ENCODE data around the gene MED20.

MED20 gene

DNA sequence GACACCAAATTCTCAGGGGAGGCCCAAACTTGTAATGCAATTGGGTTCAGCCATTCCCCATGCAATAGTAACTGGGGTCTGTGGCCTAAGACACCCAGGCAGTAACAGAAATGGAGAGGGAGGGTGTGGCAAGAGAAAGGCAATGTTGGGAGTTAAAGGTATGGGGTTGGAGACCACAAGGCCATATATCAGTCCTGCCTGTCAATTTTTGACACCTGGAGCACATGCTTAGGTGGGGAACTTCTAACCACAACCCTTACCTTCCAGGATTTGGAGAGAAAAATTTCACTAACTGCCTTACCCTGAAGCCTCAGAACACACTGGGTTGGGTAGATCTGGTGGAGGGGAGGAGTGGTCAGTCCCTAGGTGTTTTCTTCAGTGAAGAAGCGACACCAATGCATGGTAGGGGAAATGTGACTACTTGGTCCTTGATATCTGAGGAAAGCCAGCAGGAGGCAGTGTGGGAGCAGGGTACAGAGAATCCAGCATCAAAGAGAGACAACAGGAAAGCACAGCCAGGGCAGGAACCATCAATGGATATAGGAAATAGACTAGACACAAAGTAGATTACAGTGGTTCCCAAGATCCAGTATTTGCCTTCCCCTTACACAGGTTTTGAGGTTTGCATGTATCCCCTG lies 18.9 kb downstream of the MED20 start:
- TF ChIP-seq GATA2 (IDR thresholded peaks at IDR 0.05; ENCODE audit: low read depth, low read length) = no peak
- TF ChIP-seq GATA3 (IDR thresholded peaks at IDR 0.05; ENCODE audit: low read depth, low read length) = no peak

DNA sequence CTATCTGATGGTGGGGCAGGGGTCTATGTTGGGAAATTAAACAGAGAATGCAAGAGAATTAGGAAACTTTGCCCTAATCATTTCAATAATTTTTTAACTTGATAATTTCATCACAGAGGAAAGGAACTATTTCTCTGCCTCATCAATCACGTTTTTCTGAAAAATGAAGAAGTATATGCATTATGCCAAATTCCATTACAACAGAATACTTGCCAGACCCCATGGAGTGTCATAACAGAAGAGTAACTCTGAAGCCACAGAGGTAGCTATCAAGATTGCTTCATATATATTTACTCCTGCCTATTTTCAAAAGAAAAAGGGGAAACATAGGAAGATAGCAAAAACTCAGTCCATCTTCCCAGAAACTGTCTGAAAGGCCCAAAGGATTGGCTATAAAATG lies 20.1 kb downstream of the MED20 start:
- TF ChIP-seq GATA3 (IDR thresholded peaks at IDR 0.05; ENCODE audit: low read depth, low read length) = no peak
- TF ChIP-seq GATA2 (IDR thresholded peaks at IDR 0.05; ENCODE audit: low read depth, low read length) = no peak

DNA sequence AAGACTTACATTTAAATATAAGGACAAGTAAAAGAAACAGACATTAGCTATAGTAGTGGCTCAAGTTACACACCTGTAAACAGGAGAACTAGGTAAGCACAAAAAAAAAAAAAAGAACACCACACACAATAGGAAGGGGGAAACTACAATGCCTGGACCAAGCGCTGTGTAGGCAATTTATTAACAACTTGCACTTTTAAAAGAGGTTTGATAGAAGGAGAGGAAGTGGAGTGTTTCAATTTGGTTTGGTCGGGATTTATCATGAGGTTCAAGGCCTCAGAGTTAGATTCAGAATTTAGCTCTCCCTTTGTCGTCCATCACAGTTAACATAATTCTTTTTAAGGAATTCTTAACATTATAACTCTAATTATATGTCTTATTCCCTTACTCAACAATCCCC lies 24.7 kb downstream of the MED20 start:
- no peak for TF ChIP-seq GATA3 (IDR thresholded peaks at IDR 0.05; ENCODE audit: low read depth, low read length)

- TF ChIP-seq GATA2 (IDR thresholded peaks at IDR 0.05; ENCODE audit: low read depth, low read length) (no peak), GATA3 (IDR thresholded peaks at IDR 0.05; ENCODE audit: low read depth, low read length) (no peak)
These were observed 25.4 kb downstream of the MED20 start, which contains the start of gene USP49 for GRCh38 chr6:41895300-41896233. TSS of gene USP49 (minus strand) at chr6:41895375. CDS start at chr6:41806983, 88,392 bp downstream.

GRCh38 chr6:41894366-41895299 lies 26.3 kb downstream of the MED20 start:
- no peak for TF ChIP-seq GATA3 (IDR thresholded peaks at IDR 0.05; ENCODE audit: low read depth, low read length)
- no peak for TF ChIP-seq GATA2 (IDR thresholded peaks at IDR 0.05; ENCODE audit: low read depth, low read length)

GRCh38 chr6:41892921-41893564 lies 27.9 kb downstream of the MED20 start:
- TF ChIP-seq GATA2 (IDR thresholded peaks at IDR 0.05; ENCODE audit: low read depth, low read length) = no peak
- TF ChIP-seq GATA3 (IDR thresholded peaks at IDR 0.05; ENCODE audit: low read depth, low read length) = no peak

DNA sequence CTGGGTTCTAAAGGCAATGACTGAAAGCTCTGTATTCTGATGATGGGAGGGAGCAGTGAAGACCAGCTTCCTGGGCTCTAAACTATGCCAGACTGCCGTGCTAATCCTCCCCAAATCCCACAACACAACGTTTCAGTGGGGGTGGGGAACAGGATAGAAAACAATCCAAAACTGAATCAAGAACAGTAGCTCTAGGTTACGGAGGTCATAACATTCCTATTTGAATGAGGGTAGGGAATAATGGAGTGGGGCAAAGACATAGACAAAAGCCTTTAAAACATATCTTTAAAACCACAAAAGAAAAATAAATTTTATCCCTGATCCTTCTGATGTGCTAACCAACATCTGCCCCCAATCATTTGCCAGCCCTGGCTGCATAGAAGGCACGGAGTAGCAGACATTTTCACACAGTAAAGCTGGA lies 33.6 kb downstream of the MED20 start:
- TF ChIP-seq GATA3 (IDR thresholded peaks at IDR 0.05; ENCODE audit: low read depth, low read length) = no peak
- no peak for TF ChIP-seq GATA2 (IDR thresholded peaks at IDR 0.05; ENCODE audit: low read depth, low read length)

DNA sequence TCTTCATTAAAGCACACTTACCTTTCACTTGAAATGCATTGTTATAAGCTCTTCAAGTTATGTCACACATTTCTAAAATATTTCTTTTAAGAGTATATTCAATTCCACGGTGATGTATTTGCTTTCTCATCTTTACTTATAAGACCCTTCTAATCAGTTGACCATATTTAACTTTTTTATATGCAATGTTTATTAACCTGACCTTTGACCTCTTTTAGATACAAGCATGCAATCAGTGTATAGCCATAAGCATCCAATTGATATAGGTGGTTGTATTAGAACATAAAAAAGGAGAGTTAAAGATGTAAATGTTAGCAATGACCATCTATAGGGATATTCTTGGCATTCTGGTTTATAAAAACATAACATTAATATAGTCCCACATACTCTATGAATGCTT lies 35.0 kb downstream of the MED20 start:
- TF ChIP-seq GATA3 (IDR thresholded peaks at IDR 0.05; ENCODE audit: low read depth, low read length) = no peak

DNA sequence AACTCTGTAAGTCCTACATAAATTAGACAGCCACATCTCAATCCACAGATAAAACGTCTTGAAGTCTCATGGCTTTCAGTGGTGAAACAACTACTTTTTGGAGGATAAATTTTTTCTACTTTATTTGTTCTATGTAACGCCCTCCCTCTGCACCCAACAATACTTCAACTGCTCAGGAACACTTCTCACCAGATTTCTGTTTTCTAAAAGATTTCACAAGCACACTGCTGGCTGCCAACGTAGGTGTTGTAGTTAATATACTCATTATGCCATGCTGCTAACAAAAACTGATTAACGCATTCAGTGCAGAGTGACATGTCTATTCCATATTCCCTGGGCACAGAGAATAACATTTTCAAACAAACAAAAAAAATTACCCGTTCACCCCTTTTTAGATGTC lies 36.0 kb downstream of the MED20 start:
- no peak for TF ChIP-seq GATA2 (IDR thresholded peaks at IDR 0.05; ENCODE audit: low read depth, low read length)
- no peak for TF ChIP-seq GATA3 (IDR thresholded peaks at IDR 0.05; ENCODE audit: low read depth, low read length)

DNA sequence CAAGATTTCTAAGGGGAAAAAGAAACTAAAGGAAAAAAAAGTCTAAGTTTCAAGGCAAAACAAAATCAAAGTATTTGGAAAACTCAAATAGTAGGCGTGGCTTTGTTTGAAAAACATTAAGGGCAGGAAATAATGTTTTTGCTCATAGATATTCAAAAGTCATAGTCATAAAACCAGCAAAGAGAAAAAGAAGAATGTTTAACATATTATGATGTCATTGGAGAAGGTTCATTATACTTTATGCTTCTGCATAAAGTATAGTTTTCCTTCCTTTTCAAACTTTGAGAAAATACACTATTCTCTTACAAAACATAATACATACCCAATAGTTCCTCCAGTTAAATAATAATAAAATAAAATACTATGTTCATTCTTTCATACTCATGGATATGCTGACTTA lies 39.4 kb downstream of the MED20 start:
- TF ChIP-seq GATA3 (IDR thresholded peaks at IDR 0.05; ENCODE audit: low read depth, low read length) (no peak), GATA2 (IDR thresholded peaks at IDR 0.05; ENCODE audit: low read depth, low read length) (no peak)

DNA sequence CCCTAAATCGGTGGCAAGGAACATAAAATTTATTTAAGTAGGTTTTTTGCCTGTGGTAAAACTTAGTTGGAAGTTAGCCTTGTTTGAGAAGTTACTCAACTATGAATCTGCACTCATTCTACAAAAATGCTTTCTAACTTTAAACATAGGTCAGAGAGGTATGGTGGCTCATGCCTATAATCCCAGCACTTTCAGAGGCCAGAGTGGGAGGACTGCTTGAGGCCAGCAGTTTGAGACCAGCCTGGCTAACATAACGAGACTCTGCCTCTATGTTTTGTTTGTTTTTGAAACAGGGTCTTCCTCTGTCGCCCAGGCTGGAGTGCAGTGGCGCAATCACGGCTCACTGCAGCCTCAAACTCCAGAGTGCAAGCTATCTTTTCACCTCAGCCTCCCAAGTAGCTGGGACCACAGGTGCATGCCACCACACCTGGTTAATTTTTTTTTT lies 42.0 kb downstream of the MED20 start:
- TF ChIP-seq GATA2 (IDR thresholded peaks at IDR 0.05; ENCODE audit: low read depth, low read length) (no peak), GATA3 (IDR thresholded peaks at IDR 0.05; ENCODE audit: low read depth, low read length) (no peak)

GRCh38 chr6:41878246-41878645 lies 42.7 kb downstream of the MED20 start:
- TF ChIP-seq GATA2 (IDR thresholded peaks at IDR 0.05; ENCODE audit: low read depth, low read length) = no peak
- TF ChIP-seq GATA3 (IDR thresholded peaks at IDR 0.05; ENCODE audit: low read depth, low read length) = no peak

GRCh38 chr6:41877051-41877680 lies 43.8 kb downstream of the MED20 start:
- TF ChIP-seq GATA3 (IDR thresholded peaks at IDR 0.05; ENCODE audit: low read depth, low read length) = no peak
- no peak for TF ChIP-seq GATA2 (IDR thresholded peaks at IDR 0.05; ENCODE audit: low read depth, low read length)

Data from SH-SY5Y (cell line).